ENCODE results near the gene SLC6A15.
A peak's percentile ranks its signal among the peaks of the same experiment; 100 is the strongest.

The SLC6A15 gene
- 0 to 2.3 (median 0.07) reads per million in 9 experiments for total RNA-seq

DNA sequence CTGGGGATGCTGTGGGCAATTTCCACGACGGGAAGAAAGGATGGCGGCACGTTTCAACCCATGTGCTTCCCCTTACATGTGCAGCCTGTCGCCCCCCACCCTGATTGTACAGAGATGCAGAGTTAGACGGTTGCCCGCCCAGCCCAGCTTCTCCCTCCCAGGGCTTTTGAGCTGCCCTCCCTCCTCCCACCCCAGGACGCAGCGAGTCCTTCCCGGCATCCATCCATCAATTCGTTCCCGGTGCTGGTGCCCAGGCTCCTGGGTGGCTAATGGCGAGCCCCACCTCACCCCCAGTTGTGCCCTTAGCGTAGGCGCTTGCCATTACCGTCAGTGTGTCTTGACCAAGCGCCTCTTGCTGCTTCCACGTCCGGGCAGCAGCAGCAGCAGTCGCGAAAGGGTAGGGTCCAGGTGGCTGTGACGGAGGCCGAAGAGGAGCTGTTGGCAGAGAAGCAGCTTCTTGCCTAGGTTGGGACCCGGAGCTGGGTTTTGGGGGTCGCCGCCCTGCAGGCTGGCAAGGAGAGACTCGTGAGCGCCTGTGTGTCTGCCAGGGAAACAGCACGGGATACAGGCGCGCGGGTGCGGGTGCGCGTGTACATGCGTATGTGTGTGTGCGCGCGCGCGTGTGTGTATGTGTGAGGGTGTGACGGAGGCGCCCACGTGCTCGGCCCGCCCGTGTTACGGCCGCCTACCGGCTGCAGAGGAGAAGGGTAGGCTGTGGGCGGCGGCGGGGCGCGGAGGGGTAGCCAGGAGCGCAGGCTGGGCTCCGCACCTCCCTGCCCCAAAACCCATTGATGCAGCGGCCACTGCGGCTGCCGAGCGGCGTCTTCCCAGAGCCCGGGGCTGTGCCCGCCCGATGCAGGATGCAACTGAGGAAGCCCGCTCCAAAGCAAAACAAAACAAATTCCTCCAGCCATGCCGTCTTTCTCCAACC lies at the start of gene SLC6A15:
Gene SLC6A15, minus strand, starts transcription at position 602 of the 931 bp plus-strand sequence. CDS start 20,679 bp downstream, outside the sequence.
- no peaks in the 10 kb centered on the region for H3K9me3 Mint-ChIP-seq
- H3K36me3 Mint-ChIP-seq (ENCODE audit: insufficient read depth): no peaks in the 10 kb centered on the region
- no peak for ATAC-seq (replicated peaks)
- peak within 1 kb of the TSS in 1 of 2 donors; percentile 47 for H3K4me3 Mint-ChIP-seq
- peaks cover 0 to 19% of the 10 kb centered on the region in 2 donors for H3K27me3 Mint-ChIP-seq
- H3K27ac Mint-ChIP-seq: no peak within 1 kb of the TSS
- peaks cover 0 to 2% of the 10 kb centered on the region in 2 donors for H3K4me1 Mint-ChIP-seq (ENCODE audit: low read depth in 2 of 2)
- no peak for DNase-seq

DNA sequence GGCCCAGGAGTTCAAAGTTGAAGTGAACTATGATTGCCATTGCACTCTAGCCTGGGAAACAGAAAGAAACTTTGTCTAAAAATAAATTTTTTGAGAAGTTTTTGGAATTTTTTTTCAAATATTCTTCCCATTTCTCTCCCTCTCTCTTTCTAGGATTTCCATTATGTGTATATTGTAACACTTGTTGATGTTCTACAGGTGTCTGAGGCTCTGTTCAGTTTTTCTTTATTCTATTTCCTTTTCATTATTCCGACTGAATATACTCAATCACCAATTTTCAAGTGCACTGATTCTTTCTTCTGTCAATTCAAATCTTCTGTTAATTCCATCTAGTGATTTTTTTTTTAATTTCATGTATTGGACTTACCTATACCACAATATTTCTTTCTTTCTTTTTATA lies 48.3 kb upstream of the SLC6A15 start:
- H3K4me1 Mint-ChIP-seq (ENCODE audit: low read depth in 2 of 2): no peaks in the 10 kb centered on the region
- ATAC-seq (replicated peaks) (no peak), DNase-seq (no peak)
- no peak overlapping the region for H3K27ac Mint-ChIP-seq
- H3K36me3 Mint-ChIP-seq (ENCODE audit: insufficient read depth): no peaks in the 10 kb centered on the region
- H3K4me3 Mint-ChIP-seq: no peak overlapping the region
- H3K27me3 Mint-ChIP-seq: no peaks in the 10 kb centered on the region
- H3K9me3 Mint-ChIP-seq: peaks cover 0 to 8% of the 10 kb centered on the region in 2 donors

DNA sequence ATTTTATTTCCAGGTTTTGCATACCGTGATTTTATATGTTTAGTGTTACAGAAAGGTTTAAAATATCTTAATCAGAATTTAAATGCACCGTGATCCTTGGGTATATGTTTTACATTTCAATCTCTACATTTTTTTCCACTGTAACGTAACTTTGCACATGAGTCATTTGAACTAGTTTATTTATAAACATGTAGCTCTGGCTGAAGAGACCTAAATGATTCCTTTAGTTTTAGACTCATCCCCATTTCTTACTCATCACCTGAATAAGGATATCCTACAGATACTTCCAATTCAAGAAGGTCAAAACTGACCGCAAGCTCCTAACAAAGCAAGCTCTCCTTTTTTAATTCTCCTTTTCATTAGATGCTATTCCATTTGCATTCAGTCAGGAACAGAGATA lies 42.7 kb upstream of the SLC6A15 start:
- no peaks in the 10 kb centered on the region for H3K4me1 Mint-ChIP-seq (ENCODE audit: low read depth in 2 of 2)
- DNase-seq: no peak
- no peaks in the 10 kb centered on the region for H3K27me3 Mint-ChIP-seq
- H3K4me3 Mint-ChIP-seq: no peak overlapping the region
- no peak overlapping the region for H3K27ac Mint-ChIP-seq
- H3K36me3 Mint-ChIP-seq (ENCODE audit: insufficient read depth): no peaks in the 10 kb centered on the region
- H3K9me3 Mint-ChIP-seq: peaks cover 0 to 7% of the 10 kb centered on the region in 2 donors
- ATAC-seq (replicated peaks): no peak

DNA sequence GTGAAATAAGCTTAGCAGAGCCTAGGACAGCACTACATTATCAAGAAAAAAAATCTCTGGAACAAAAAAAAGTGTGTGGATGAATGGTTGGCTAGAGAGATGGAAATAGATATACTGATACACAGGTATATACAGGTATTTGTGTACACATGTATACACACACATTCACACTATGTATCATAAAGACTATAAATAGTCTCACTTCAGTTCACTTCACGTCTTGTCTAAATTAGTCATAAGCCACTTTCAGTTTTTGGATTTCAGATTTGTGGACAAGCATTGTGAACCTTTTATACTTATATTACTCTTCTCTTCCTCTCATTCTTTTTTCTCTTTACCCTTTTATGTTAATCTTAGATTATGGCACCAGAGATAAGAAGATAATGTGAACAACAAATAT lies 41.8 kb upstream of the SLC6A15 start:
- Mint-ChIP-seq H3K27me3 (no peaks in the 10 kb centered on the region), H3K9me3 (peaks cover 0 to 7% of the 10 kb centered on the region in 2 donors), H3K4me3 (no peak overlapping the region), H3K36me3 (ENCODE audit: insufficient read depth) (no peaks in the 10 kb centered on the region), H3K27ac (no peak overlapping the region), H3K4me1 (ENCODE audit: low read depth in 2 of 2) (no peaks in the 10 kb centered on the region)
- no peak for ATAC-seq (replicated peaks)
- no peak for DNase-seq

DNA sequence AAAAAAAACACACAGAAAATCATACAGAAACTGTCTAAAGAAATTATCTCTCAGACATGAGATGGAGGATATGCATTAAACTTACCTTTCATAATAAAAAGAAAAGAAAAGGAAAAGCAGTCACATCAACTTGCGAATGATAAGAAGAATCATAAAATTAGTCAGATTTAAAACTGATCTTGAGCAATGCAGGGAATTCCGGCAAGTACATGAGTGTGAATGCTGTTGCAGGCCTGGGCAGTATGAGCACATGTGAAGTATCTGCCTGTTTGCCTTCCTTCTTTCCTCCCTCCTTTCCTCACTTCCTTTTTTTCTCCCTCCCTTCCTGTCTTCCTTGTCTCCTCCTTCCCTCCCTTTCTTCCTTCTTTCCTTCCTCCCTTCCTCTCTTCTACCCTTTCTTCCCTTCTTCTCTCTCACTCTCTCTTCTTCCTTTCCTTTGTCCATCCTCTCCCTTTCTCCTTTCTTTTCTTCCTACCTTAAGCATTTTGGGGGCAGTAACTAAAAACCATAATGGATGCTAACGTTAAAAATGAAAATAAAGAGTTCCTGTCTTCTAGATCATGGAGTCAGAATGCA lies 38.5 kb upstream of the SLC6A15 start:
- Mint-ChIP-seq H3K4me1 (ENCODE audit: low read depth in 2 of 2) (no peaks in the 10 kb centered on the region), H3K9me3 (peaks cover 0 to 7% of the 10 kb centered on the region in 2 donors), H3K27me3 (no peaks in the 10 kb centered on the region), H3K4me3 (no peak overlapping the region), H3K27ac (no peak overlapping the region), H3K36me3 (ENCODE audit: insufficient read depth) (no peaks in the 10 kb centered on the region)
- DNase-seq (no peak), ATAC-seq (replicated peaks) (no peak)

DNA sequence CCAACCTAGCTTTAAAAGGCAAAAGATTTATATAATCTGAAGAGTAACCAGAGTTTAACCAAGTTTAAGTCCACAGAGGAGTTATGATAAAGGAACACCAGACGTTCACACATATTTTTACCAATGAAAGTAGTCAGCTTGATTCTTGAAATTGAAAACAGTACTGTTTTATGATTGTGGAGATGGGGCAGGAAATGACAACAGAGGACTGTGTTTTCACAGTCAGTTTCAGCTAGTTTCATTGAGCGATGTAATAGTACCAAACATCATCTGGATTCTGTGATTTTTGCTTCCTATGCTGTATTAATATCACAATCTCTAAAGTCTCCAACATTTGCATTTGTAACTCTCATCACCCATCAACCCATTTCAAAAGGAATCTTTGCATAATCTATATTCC lies 34.2 kb upstream of the SLC6A15 start:
- Mint-ChIP-seq H3K36me3 (ENCODE audit: insufficient read depth) (no peaks in the 10 kb centered on the region), H3K27me3 (no peaks in the 10 kb centered on the region), H3K4me3 (no peak overlapping the region), H3K27ac (no peak overlapping the region), H3K9me3 (peaks cover 6 to 8% of the 10 kb centered on the region in 2 donors), H3K4me1 (ENCODE audit: low read depth in 2 of 2) (no peaks in the 10 kb centered on the region)
- ATAC-seq (replicated peaks) (no peak), DNase-seq (no peak)

DNA sequence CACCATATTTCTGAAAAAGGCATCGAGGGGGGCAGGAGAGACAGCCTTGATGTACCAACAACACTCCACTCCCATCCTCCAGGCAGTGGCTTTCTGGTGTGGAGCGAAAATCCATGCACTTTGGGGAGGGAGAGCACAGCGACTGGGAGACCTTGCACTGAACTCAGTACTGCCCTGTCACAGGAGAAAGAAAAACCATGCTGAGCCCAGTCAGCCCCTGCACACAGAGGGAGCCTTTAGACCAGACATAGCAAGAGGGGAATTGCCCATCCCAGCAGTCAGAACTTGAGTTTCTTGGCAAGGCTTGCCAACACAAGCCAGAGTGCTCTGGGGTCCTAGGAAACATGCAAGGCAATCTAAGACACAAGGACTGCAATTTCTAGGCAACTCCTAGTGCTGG lies 24.8 kb upstream of the SLC6A15 start:
- Mint-ChIP-seq H3K4me1 (ENCODE audit: low read depth in 2 of 2) (no peaks in the 10 kb centered on the region), H3K27ac (no peak overlapping the region), H3K36me3 (ENCODE audit: insufficient read depth) (no peaks in the 10 kb centered on the region), H3K4me3 (no peak overlapping the region), H3K27me3 (no peaks in the 10 kb centered on the region), H3K9me3 (peaks cover 7 to 33% of the 10 kb centered on the region in 2 donors)
- ATAC-seq (replicated peaks) (no peak), DNase-seq (no peak)

DNA sequence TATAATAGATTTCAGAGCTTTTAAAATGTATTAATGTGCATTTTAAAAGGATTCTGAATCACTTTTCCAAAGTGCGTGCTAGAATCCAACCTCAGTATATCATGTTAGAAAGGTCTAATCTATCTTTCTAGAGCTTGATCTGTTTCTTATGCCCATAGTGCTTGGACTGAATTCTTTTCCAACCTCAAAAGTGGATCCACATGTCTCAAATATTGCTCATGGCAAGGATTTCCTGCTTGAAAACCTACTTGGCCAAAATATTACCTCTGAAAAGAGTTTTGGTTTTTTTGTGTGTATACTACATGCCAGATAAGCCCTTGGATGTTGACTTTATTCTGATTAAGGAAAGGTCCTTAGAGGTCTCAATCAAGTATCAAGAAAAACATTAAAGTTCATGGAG lies 16.9 kb upstream of the SLC6A15 start:
- no peak for ATAC-seq (replicated peaks)
- H3K4me3 Mint-ChIP-seq: no peak overlapping the region

DNA sequence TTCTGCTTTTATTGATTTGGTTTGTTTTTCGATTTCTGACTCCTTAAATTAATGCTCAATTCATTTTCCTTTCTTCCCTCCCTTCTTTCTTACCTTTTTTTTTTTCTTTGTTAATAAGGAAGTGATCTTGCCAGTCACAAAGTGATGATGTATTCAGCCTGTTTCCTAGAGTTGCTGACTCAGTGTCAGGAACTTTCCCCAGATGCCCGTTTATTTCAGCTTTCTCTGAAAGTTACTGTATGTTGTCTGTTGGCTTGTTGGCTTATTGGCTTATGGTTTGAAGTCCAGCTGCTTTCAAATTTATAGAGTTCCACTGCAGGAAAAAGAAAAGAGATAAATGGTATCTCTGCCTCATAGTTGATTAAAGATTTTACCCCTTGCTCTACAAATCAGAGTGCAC lies 12.4 kb upstream of the SLC6A15 start:
- Mint-ChIP-seq H3K9me3 (peaks cover 0 to 5% of the 10 kb centered on the region in 2 donors), H3K27ac (no peak overlapping the region), H3K27me3 (no peaks in the 10 kb centered on the region), H3K4me1 (ENCODE audit: low read depth in 2 of 2) (no peaks in the 10 kb centered on the region), H3K36me3 (ENCODE audit: insufficient read depth) (no peaks in the 10 kb centered on the region), H3K4me3 (no peak overlapping the region)
- no peak for ATAC-seq (replicated peaks)
- DNase-seq: no peak

More for the DNA sequence above, 16.9 kb upstream of the SLC6A15 start:
- H3K27ac Mint-ChIP-seq: no peak overlapping the region
- H3K27me3 Mint-ChIP-seq: no peaks in the 10 kb centered on the region
- no peaks in the 10 kb centered on the region for H3K4me1 Mint-ChIP-seq (ENCODE audit: low read depth in 2 of 2)
- peaks cover 3 to 8% of the 10 kb centered on the region in 2 donors for H3K9me3 Mint-ChIP-seq
- no peak for DNase-seq
- H3K36me3 Mint-ChIP-seq (ENCODE audit: insufficient read depth): no peaks in the 10 kb centered on the region

DNA sequence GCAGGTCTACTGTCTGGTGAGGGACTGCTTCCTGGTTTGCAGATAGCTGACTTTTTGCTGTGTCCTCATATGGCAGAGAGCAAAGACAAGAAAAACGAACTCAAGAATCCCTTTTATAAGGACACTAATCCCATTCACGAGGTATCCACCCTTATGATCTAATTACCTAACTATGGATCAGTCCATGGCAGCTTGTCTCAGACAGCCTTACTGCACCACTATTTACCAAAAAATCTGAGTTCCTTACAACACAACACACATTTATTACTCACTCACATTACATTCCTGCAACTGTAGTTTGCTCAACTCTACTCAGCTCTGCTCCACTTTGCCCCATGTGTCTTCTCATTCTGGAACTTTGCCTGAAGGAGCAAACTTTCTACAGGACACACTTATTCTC lies 10.1 kb upstream of the SLC6A15 start:
- peaks cover 0 to 7% of the 10 kb centered on the region in 2 donors for H3K9me3 Mint-ChIP-seq
- no peak overlapping the region for H3K4me3 Mint-ChIP-seq
- no peak overlapping the region for H3K27ac Mint-ChIP-seq
- ATAC-seq (replicated peaks) (no peak), DNase-seq (no peak)
- H3K36me3 Mint-ChIP-seq (ENCODE audit: insufficient read depth): no peaks in the 10 kb centered on the region
- H3K27me3 Mint-ChIP-seq: no peaks in the 10 kb centered on the region
- H3K4me1 Mint-ChIP-seq (ENCODE audit: low read depth in 2 of 2): no peaks in the 10 kb centered on the region

DNA sequence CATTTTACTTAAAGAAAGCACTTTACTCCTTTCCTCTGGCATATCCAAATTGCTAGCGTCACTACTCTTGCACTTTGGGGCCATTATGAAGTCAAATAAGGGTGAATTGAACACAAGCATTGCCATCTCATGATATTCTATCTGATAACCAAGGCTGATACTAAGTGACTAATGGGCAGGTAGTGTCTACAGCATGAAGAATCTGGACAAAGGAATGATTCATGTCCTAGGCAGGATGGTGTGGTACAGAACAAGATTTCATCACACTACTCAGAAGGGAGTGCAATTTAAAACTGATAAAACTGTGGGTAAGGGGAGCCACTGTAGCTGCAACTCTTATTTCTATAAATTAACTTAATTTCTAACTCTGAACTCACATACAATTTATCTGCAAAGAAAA lies 7.7 kb upstream of the SLC6A15 start:
- no peak overlapping the region for H3K27ac Mint-ChIP-seq
- no peaks in the 10 kb centered on the region for H3K27me3 Mint-ChIP-seq
- peaks cover 0 to 6% of the 10 kb centered on the region in 2 donors for H3K9me3 Mint-ChIP-seq
- H3K4me3 Mint-ChIP-seq: no peak overlapping the region
- no peaks in the 10 kb centered on the region for H3K36me3 Mint-ChIP-seq (ENCODE audit: insufficient read depth)
- no peak for ATAC-seq (replicated peaks)
- DNase-seq: no peak
- no peaks in the 10 kb centered on the region for H3K4me1 Mint-ChIP-seq (ENCODE audit: low read depth in 2 of 2)

DNA sequence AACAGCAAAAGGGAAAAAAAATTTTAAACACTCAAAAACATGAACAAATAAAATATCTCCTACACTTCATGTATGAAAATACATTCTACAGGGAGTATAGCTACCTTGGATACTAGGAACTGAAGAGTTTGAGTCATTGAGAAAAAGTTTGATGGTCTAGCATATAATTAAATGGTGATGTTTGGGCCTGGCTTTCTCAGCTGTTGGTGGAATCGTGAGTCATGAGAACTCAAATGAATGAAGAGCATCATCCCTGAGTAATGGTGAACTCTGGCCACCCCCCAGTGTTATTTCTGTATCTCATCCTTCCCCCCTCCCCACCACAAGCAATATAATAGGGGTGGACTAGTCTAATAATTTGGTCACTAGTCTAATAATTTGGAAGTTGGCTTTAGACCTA lies 6.7 kb upstream of the SLC6A15 start:
- DNase-seq: no peak

DNA sequence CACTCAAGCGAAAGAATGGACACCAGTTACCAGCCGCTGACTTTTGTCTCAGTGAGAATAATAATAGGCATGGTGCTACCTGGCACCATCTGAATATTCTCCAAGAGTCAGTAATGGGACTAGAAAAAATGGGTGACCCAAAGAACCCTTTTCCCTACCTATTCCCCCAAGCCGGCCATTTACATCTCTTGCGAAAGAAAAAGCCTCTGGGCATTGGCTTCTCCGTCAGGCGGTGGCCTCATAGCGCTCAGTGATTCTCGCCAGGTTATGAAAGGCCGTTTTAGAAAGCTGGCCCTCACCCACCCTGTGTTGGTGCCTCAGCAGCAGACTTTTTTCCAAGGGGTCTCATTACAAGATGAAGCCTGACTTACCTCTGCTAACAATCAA lies 523 bp upstream of the SLC6A15 start:
- peaks cover 0 to 2% of the 10 kb centered on the region in 2 donors for H3K4me1 Mint-ChIP-seq (ENCODE audit: low read depth in 2 of 2)
- H3K27ac Mint-ChIP-seq: no peak overlapping the region
- DNase-seq (no peak), ATAC-seq (replicated peaks) (no peak)
- H3K9me3 Mint-ChIP-seq: no peaks in the 10 kb centered on the region
- no peaks in the 10 kb centered on the region for H3K36me3 Mint-ChIP-seq (ENCODE audit: insufficient read depth)
- H3K4me3 Mint-ChIP-seq: no peak overlapping the region
- peaks cover 0 to 19% of the 10 kb centered on the region in 2 donors for H3K27me3 Mint-ChIP-seq

More for the DNA sequence above, 6.7 kb upstream of the SLC6A15 start:
- Mint-ChIP-seq H3K9me3 (peaks cover 0 to 6% of the 10 kb centered on the region in 2 donors), H3K4me1 (ENCODE audit: low read depth in 2 of 2) (no peaks in the 10 kb centered on the region), H3K4me3 (no peak overlapping the region), H3K27ac (no peak overlapping the region), H3K36me3 (ENCODE audit: insufficient read depth) (no peaks in the 10 kb centered on the region), H3K27me3 (no peaks in the 10 kb centered on the region)
- ATAC-seq (replicated peaks): no peak
